ENCODE results near the gene TEX9. TPM values are rescaled to one million over a fixed set of nuclear protein-coding genes. Genes with fewer than 3 reads are reported as not detected.

TEX9 gene
- total RNA-seq, 2 experiments from 2014 or later, result 0.79 to 0.85 TPM

GRCh38 chr15:56358604-56359003 is 6.6 kb upstream of the TEX9 start:
- intact Hi-C loops (cut with micrococcal nuclease), result no loop called here
- H3K4me1 Mint-ChIP-seq (ENCODE audit: low read depth), result no peaks in the 10 kb centered on the region
- no peaks in the 10 kb centered on the region for H3K36me3 Mint-ChIP-seq (ENCODE audit: low read depth)
- peaks cover 7% of the 10 kb centered on the region for H3K27me3 Mint-ChIP-seq
- no peak for TF ChIP-seq CTCF (IDR thresholded peaks at IDR 0.05)
- H3K27ac Mint-ChIP-seq, result no peak overlapping the region
- no peak for DNase-seq
- ChIA-PET POLR2A (no interaction called here), CTCF (no interaction called here)
- H3K4me3 Mint-ChIP-seq, result no peak overlapping the region
- peaks cover 2% of the 10 kb centered on the region for H3K9me3 Mint-ChIP-seq
- no peak for ATAC-seq

GRCh38 chr15:56361987-56362386 is 3.2 kb upstream of the TEX9 start:
- H3K27ac Mint-ChIP-seq, result no peak overlapping the region
- no peak overlapping the region for H3K4me3 Mint-ChIP-seq
- ChIA-PET POLR2A (no interaction called here), CTCF (no interaction called here)
- TF ChIP-seq CTCF (IDR thresholded peaks at IDR 0.05), result no peak
- H3K4me1 Mint-ChIP-seq (ENCODE audit: low read depth), result peaks cover 7% of the 10 kb centered on the region
- no peaks in the 10 kb centered on the region for H3K36me3 Mint-ChIP-seq (ENCODE audit: low read depth)
- H3K9me3 Mint-ChIP-seq, result peaks cover 2% of the 10 kb centered on the region
- intact Hi-C loops (cut with micrococcal nuclease), result no loop called here
- peaks cover 21% of the 10 kb centered on the region for H3K27me3 Mint-ChIP-seq
- ATAC-seq (no peak), DNase-seq (no peak)

- Mint-ChIP-seq H3K27ac (no peak overlapping the region), H3K36me3 (ENCODE audit: low read depth) (no peaks in the 10 kb centered on the region), H3K4me3 (peak overlapping the region; percentile 76), H3K27me3 (peaks cover 29% of the 10 kb centered on the region), H3K9me3 (peaks cover 2% of the 10 kb centered on the region), H3K4me1 (ENCODE audit: low read depth) (peaks cover 7% of the 10 kb centered on the region)
- DNase-seq (no peak), ATAC-seq (no peak)
- ChIA-PET POLR2A (no interaction called here), CTCF (no interaction called here)
- intact Hi-C loops (cut with micrococcal nuclease), result no loop called here
- no peak for TF ChIP-seq CTCF (IDR thresholded peaks at IDR 0.05)
Observed at GRCh38 chr15:56366211-56366610, 985 bp downstream of the TEX9 start.

GRCh38 chr15:56367156-56367555 is 1.9 kb downstream of the TEX9 start:
- intact Hi-C loops (cut with micrococcal nuclease), result no loop called here
- POLR2A ChIA-PET, result no interaction called here

GRCh38 chr15:56369234-56369633 is 4.0 kb downstream of the TEX9 start:
- ATAC-seq, result no peak
- CTCF ChIA-PET, result no interaction called here
- intact Hi-C loops (cut with micrococcal nuclease), result no loop called here

More at GRCh38 chr15:56367156-56367555, 1.9 kb downstream of the TEX9 start:
- Mint-ChIP-seq H3K36me3 (ENCODE audit: low read depth) (no peaks in the 10 kb centered on the region), H3K9me3 (no peaks in the 10 kb centered on the region), H3K4me3 (no peak overlapping the region), H3K27me3 (peaks cover 29% of the 10 kb centered on the region), H3K4me1 (ENCODE audit: low read depth) (peaks cover 10% of the 10 kb centered on the region), H3K27ac (no peak overlapping the region)
- TF ChIP-seq CTCF (IDR thresholded peaks at IDR 0.05), result no peak
- DNase-seq (no peak), ATAC-seq (no peak)
- CTCF ChIA-PET, result no interaction called here

More at GRCh38 chr15:56369234-56369633, 4.0 kb downstream of the TEX9 start:
- no peaks in the 10 kb centered on the region for H3K9me3 Mint-ChIP-seq
- H3K36me3 Mint-ChIP-seq (ENCODE audit: low read depth), result no peaks in the 10 kb centered on the region
- peaks cover 29% of the 10 kb centered on the region for H3K27me3 Mint-ChIP-seq
- peaks cover 10% of the 10 kb centered on the region for H3K4me1 Mint-ChIP-seq (ENCODE audit: low read depth)
- POLR2A ChIA-PET, result no interaction called here
- no peak overlapping the region for H3K27ac Mint-ChIP-seq
- H3K4me3 Mint-ChIP-seq, result no peak overlapping the region
- TF ChIP-seq CTCF (IDR thresholded peaks at IDR 0.05), result no peak
- no peak for DNase-seq
